GM12878 (cell line): ENCODE results near the gene MS4A7. TPM values are rescaled to one million over a fixed set of nuclear protein-coding genes. Genes with fewer than 3 reads are reported as not detected.
A peak's percentile ranks its signal among the peaks of the same experiment; 100 is the strongest.

ENCODE experiments used
- ATAC-seq: fragments of 200-7000 bp; cut with Tn5 transposase; 3 replicates; pipeline ENCODE4 v1.9.1; 2020; ENCODE audit warnings: mild to moderate bottlenecking, moderate library complexity
- BruUV-seq: library from RNA; stranded (reverse); fragments of 400-500 nt; replicated peaks from 2 replicates; lab custom pipeline; 2021; lab: Mats Ljungman, UMichigan
- CTCF ChIA-PET: fragments of 300-600 bp; sonication (Branson Sonifier 250); formaldehyde crosslinking; extraction: SDS; loops from one replicate; lab custom pipeline; 2021; ENCODE audit warnings: inconsistent platforms; lab: Yijun Ruan, JAX
- POLR2A ChIA-PET: fragments of 350-600 bp; formaldehyde crosslinking; extraction: SDS; loops from one replicate; lab custom pipeline; 2021; ENCODE audit warnings: inconsistent platforms; lab: Charles Lee
- RAD21 ChIA-PET: fragments of 300-600 bp; sonication (Branson Sonifier 250); formaldehyde crosslinking; loops from one replicate; lab custom pipeline; 2023; ENCODE audit warnings: antibody characterized with exemption; ENCODE audit not compliant: unreplicated experiment; lab: Charles Lee
- SMC1A ChIA-PET: fragments of 300-600 bp; sonication (Branson Sonifier 250); formaldehyde crosslinking; loops from one replicate; lab custom pipeline; 2023; ENCODE audit not compliant: unreplicated experiment, uncharacterized antibody; lab: Charles Lee
- DNase-seq: peaks from one replicate; pipeline ENCODE4 v3.0.0-alpha.2; 2011; ENCODE audit warnings: low read depth, low spot score
- FAIRE-seq: peaks from 3 replicates; lab custom pipeline; 2011; peaks lifted over from hg19 to GRCh38; lab: Jason Lieb, UNC
- H2AFZ ChIP-seq: 2 replicates; pipeline ENCODE4 v1.6.0; 2011; ENCODE audit warnings: low read depth, low read length, control low read depth; ENCODE audit not compliant: control insufficient read depth
- H3K27ac ChIP-seq: 2 replicates; pipeline ENCODE4 v1.5.1; 2011; ENCODE audit warnings: control low read depth; ENCODE audit not compliant: control insufficient read depth, insufficient read depth
- H3K27me3 ChIP-seq, 2 experiments: replicated peaks in 1 of 2; 2 replicates each; pipeline versions ENCODE4 v1.6.0 to v1.6.1; 2011; ENCODE audit warnings: low read length in 1 of 2; ENCODE audit not compliant: control insufficient read depth in 2 of 2, insufficient read depth in 2 of 2
- H3K36me3 ChIP-seq, 2 experiments: 2 replicates each; pipeline ENCODE4 v1.5.1; 2011; ENCODE audit warnings: low read length in 1 of 2; ENCODE audit not compliant: control insufficient read depth in 2 of 2, insufficient read depth in 2 of 2
- H3K4me1 ChIP-seq: 2 replicates; pipeline ENCODE4 v1.6.1; 2011; ENCODE audit warnings: mild to moderate bottlenecking, low read length, moderate library complexity, mixed read lengths; ENCODE audit not compliant: control insufficient read depth, insufficient read depth
- H3K4me2 ChIP-seq: 2 replicates; pipeline ENCODE4 v1.6.0; 2011; ENCODE audit warnings: control low read depth; ENCODE audit not compliant: control insufficient read depth, insufficient read depth
- H3K4me3 ChIP-seq: fragments of 200-600 bp; sonication (generic); 2 replicates; pipeline ENCODE4 v1.5.1; 2016
- H3K79me2 ChIP-seq: 2 replicates; pipeline ENCODE4 v1.6.0; 2011; ENCODE audit warnings: low read length; ENCODE audit not compliant: control insufficient read depth, insufficient read depth
- H3K9ac ChIP-seq: 2 replicates; pipeline ENCODE4 v1.8.0; 2011; ENCODE audit warnings: low read length, control low read depth, mixed read lengths; ENCODE audit not compliant: control insufficient read depth, insufficient read depth
- H3K9me3 ChIP-seq: replicated peaks from 3 replicates; pipeline ENCODE4 v1.5.1; 2011; ENCODE audit warnings: mild to moderate bottlenecking, low read length; ENCODE audit not compliant: control insufficient read depth, insufficient read depth
- H4K20me1 ChIP-seq: 2 replicates; pipeline ENCODE4 v1.6.0; 2011; ENCODE audit not compliant: control insufficient read depth, insufficient read depth
- CBX5 ChIP-seq: sonication (generic); IDR thresholded peaks from 2 replicates; pipeline ENCODE4 v1.6.1; 2016; ENCODE audit warnings: low read depth, moderate library complexity, mild to moderate bottlenecking, inconsistent platforms
- FOXK2 ChIP-seq: fragments of 450-650 bp; IDR thresholded peaks from 2 replicates; pipeline ENCODE4 v1.6.1; 2017; ENCODE audit warnings: mild to moderate bottlenecking, moderate library complexity
- IRF4 ChIP-seq: IDR thresholded peaks from 2 replicates; pipeline ENCODE4 v1.6.1; 2011; ENCODE audit warnings: low read depth, low read length
- MTA2 ChIP-seq: fragments of 450-650 bp; IDR thresholded peaks from 2 replicates; pipeline ENCODE4 v1.6.1; 2016; ENCODE audit warnings: low read depth, mild to moderate bottlenecking, moderate library complexity
- SMAD1 ChIP-seq: fragments of 450-650 bp; IDR thresholded peaks from 2 replicates; pipeline ENCODE4 v1.6.1; 2018; ENCODE audit warnings: mild to moderate bottlenecking, low read depth; ENCODE audit not compliant: partially characterized antibody
- WGBS: methylation state at CpG from one replicate; pipeline ENCODE4 v1.1.6; 2016; ENCODE audit warnings: low lambda C conversion rate; ENCODE audit not compliant: insufficient replicate concordance, insufficient coverage; ENCODE audit errors: missing lambda C conversion rate; 5-methylcytosine and 5-hydroxymethylcytosine counted together
- in situ Hi-C: fragments of 300-500 bp; cut with MboI; formaldehyde crosslinking; loops from 9 replicates; pipeline ENCODE4 v1.14.3; 2018; ENCODE audit warnings: mixed read lengths
- intact Hi-C: fragments of 100-400 bp; cut with micrococcal nuclease; formaldehyde crosslinking; loops from one replicate; pipeline ENCODE4 v1.14.2; 2022; ENCODE audit not compliant: unreplicated experiment
- polyA plus RNA-seq, 11 experiments: library from polyadenylated mRNA; depleted of rRNA in 4 of 11; unstranded in 6 of 11; stranded (reverse) in 5 of 11; fragments of >200 nt; fragmentation: Nextera tagmentation in 4 of 11; fragmentation: Illumina TruSeq in 1 of 11; extraction: Ambion mirVana in 4 of 11; extraction: Trizol in 1 of 11; gene quantifications; 1 replicate in 1 of 11; 2 replicates in 10 of 11; pipeline versions ENCODE4 v1.2.1 to v1.2.3, GENCODE V29; 2011 to 2016; ENCODE audit warnings: inconsistent platforms in 2 of 11, missing spikeins in 2 of 11, low read depth in 1 of 11
- total RNA-seq, 4 experiments: library from RNA; depleted of rRNA in 3 of 4; stranded (reverse); fragments of >200 nt in 3 of 4; fragmentation: Illumina TruSeq in 1 of 4; extraction: Trizol in 1 of 4; gene quantifications; 2 replicates each; pipeline versions ENCODE4 v1.2.1 to v1.2.3, GENCODE V29; 2013 to 2021

MS4A7 gene
- total and polyA plus RNA-seq, 10 of the 15 experiments (the other 5 are each of a cell fraction or from before 2014, with no cell fraction given): 1.7 to 17.0 (median 3.7) TPM

- CTCF ChIA-PET: interaction anchor here (1.3 kb wide), 1 partner anchor 252 kb away, joined by 4 read pairs; no protein-coding TSS in a partner anchor
These were observed 20.6 kb upstream of the MS4A7 start for GRCh38 chr11:60357771-60358170.

GRCh38 chr11:60360621-60361020 lies 17.7 kb upstream of the MS4A7 start:
- RAD21 ChIA-PET: no interaction called here

More at GRCh38 chr11:60357771-60358170, 20.6 kb upstream of the MS4A7 start:
- H3K4me2 ChIP-seq: no peak overlapping the region
- RAD21 ChIA-PET: no interaction called here
- TF ChIP-seq FOXK2: no peak
- peak; percentile 64 for TF ChIP-seq SMAD1
- TF ChIP-seq, all 136 proteins: peak for 1
- Histone ChIP-seq H3K79me2 (no peaks in the 10 kb centered on the region), H3K9me3 (peaks cover 22% of the 10 kb centered on the region; the same call in 2 of the 3 replicates), H3K36me3 (no peaks in the 10 kb centered on the region), H3K27ac (no peak overlapping the region), H3K9ac (no peak overlapping the region), H3K4me1 (no peaks in the 10 kb centered on the region), H3K4me3 (no peak overlapping the region), H3K27me3 (no peaks in the 10 kb centered on the region), H4K20me1 (no peaks in the 10 kb centered on the region), H2AFZ (no peak overlapping the region)
- intact Hi-C loops (no loop called here), in situ Hi-C loops (no loop called here)
- FAIRE-seq (no peak), DNase-seq (no peak), ATAC-seq (no peak)
- 0% methylated on average over 2 of the region's 2 CpGs for WGBS
- ChIA-PET SMC1A (interaction anchor here (1.5 kb wide), 1 partner anchor 101 kb away, joined by 4 read pairs; no protein-coding TSS in a partner anchor), POLR2A (no interaction called here)
- BruUV-seq: no TSS peak

More at GRCh38 chr11:60360621-60361020, 17.7 kb upstream of the MS4A7 start:
- intact Hi-C loops: loop anchor here (5.0 kb wide), 1 partner anchor 272 kb away; no protein-coding TSS in a partner anchor
- H3K27me3 ChIP-seq: no peaks in the 10 kb centered on the region
- no peaks in the 10 kb centered on the region for H4K20me1 ChIP-seq
- no peak overlapping the region for H2AFZ ChIP-seq
- in situ Hi-C loops: loop anchor here (10.0 kb wide), 3 partner anchors 104 to 404 kb away; no protein-coding TSS in a partner anchor
- ChIA-PET CTCF (interaction anchor here (1.0 to 8.3 kb wide), 3 partner anchors 12 to 123 kb away, joined by 3 to 146 read pairs (median 6); no protein-coding TSS in a partner anchor), POLR2A (no interaction called here), SMC1A (interaction anchor here (0.9 kb wide), 1 partner anchor 123 kb away, joined by 3 read pairs; no protein-coding TSS in a partner anchor)
- H3K4me2 ChIP-seq: no peak overlapping the region
- ATAC-seq: no peak
- whole genome bisulfite sequencing: 51% methylated on average over 4 of the region's 4 CpGs
- H3K27ac ChIP-seq: no peak overlapping the region
- peaks cover 13% of the 10 kb centered on the region; the same call in 2 of the 3 replicates for H3K9me3 ChIP-seq
- H3K4me1 ChIP-seq: peaks cover 9% of the 10 kb centered on the region; the same call in 1 of the 2 replicates
- H3K4me3 ChIP-seq: no peak overlapping the region
- TF ChIP-seq CBX5: 0 out of 2 replicates have a peak, but pooled peaks have one; percentile 36
- no peak for TF ChIP-seq MTA2
- TF ChIP-seq IRF4: no peak
- no peaks in the 10 kb centered on the region for H3K36me3 ChIP-seq
- no TSS peak for BruUV-seq
- no peak for DNase-seq
- no peak overlapping the region for H3K9ac ChIP-seq
- FAIRE-seq: no peak
- peaks cover 2% of the 10 kb centered on the region for H3K79me2 ChIP-seq
